HG02970 (cell line): ENCODE data around the gene OR2B2.

ENCODE experiments used
- ATAC-seq: cut with Tn5 transposase; IDR thresholded peaks from one replicate; pipeline ENCODE4 v1.9.1; 2021; ENCODE audit warnings: mild to moderate bottlenecking, moderate library complexity, moderate number of reproducible peaks; ENCODE audit not compliant: unreplicated experiment, low FRiP score

Gene OR2B2

GRCh38 chr6:27893836-27894807, 18.1 kb downstream of the OR2B2 start:
- ATAC-seq, result no peak

GRCh38 chr6:27893059-27893835, 18.9 kb downstream of the OR2B2 start:
- ATAC-seq, result peak; percentile 43

GRCh38 chr6:27892649-27893058, 19.5 kb downstream of the OR2B2 start:
- ATAC-seq, result no peak

- ATAC-seq, result no peak
Measured at GRCh38 chr6:27891320-27891875, 20.8 kb downstream of the OR2B2 start.

GRCh38 chr6:27890445-27891319, 21.5 kb downstream of the OR2B2 start:
- ATAC-seq, result peak; percentile 34

GRCh38 chr6:27889628-27890444, 22.4 kb downstream of the OR2B2 start:
- ATAC-seq, result no peak

GRCh38 chr6:27889275-27889627, 22.9 kb downstream of the OR2B2 start:
- ATAC-seq, result no peak

GRCh38 chr6:27888566-27888965, 23.6 kb downstream of the OR2B2 start:
- no peak for ATAC-seq

- no peak for ATAC-seq
Measured at GRCh38 chr6:27886073-27886472, 26.1 kb downstream of the OR2B2 start.

GRCh38 chr6:27883136-27883535, 29.1 kb downstream of the OR2B2 start:
- ATAC-seq, result no peak

GRCh38 chr6:27882624-27883023, 29.6 kb downstream of the OR2B2 start:
- ATAC-seq, result no peak

GRCh38 chr6:27879837-27880236, 32.4 kb downstream of the OR2B2 start:
- ATAC-seq, result no peak

GRCh38 chr6:27874016-27874415, 38.2 kb downstream of the OR2B2 start:
- no peak for ATAC-seq

GRCh38 chr6:27873021-27873940, 38.9 kb downstream of the OR2B2 start:
- ATAC-seq, result no peak

GRCh38 chr6:27872642-27873020, 39.6 kb downstream of the OR2B2 start:
- no peak for ATAC-seq

GRCh38 chr6:27871924-27872638, 40.1 kb downstream of the OR2B2 start:
- ATAC-seq, result peak; percentile 50

GRCh38 chr6:27870291-27870870, 41.8 kb downstream of the OR2B2 start:
- ATAC-seq, result no peak
